ENCODE results near the gene TSPYL6. TPM values are rescaled to one million over a fixed set of nuclear protein-coding genes. Genes with fewer than 3 reads are reported as not detected.

The TSPYL6 gene
- total RNA-seq, 2 donors from 2014 or later = not detected

GRCh38 chr2:54237428-54237827, 18.6 kb downstream of the TSPYL6 start:
- Histone ChIP-seq H3K36me3 (no peaks in the 10 kb centered on the region), H3K9me3 (no peaks in the 10 kb centered on the region), H3K4me3 (no peak overlapping the region), H3K9ac (ENCODE audit: low read depth in 2 of 2, low read length in 2 of 2) (no peak overlapping the region), H3K4me1 (no peaks in the 10 kb centered on the region), H3K27me3 (no peaks in the 10 kb centered on the region), H3K27ac (no peak overlapping the region)
- DNase-seq = no peak
- intact Hi-C loops (cut with DNase I) = no loop called here
- no peak for TF ChIP-seq CTCF (IDR thresholded peaks at IDR 0.05)

GRCh38 chr2:54233832-54234649, 22.0 kb downstream of the TSPYL6 start:
- intact Hi-C loops (cut with DNase I) = no loop called here
- Histone ChIP-seq H3K9ac (ENCODE audit: low read depth in 2 of 2, low read length in 2 of 2) (no peak overlapping the region), H3K36me3 (no peaks in the 10 kb centered on the region), H3K4me3 (no peak overlapping the region), H3K4me1 (no peaks in the 10 kb centered on the region), H3K27me3 (no peaks in the 10 kb centered on the region), H3K27ac (no peak overlapping the region), H3K9me3 (no peaks in the 10 kb centered on the region)
- DNase-seq = no peak
- no peak for TF ChIP-seq CTCF (IDR thresholded peaks at IDR 0.05)

- H3K27ac ChIP-seq = no peak overlapping the region
- intact Hi-C loops (cut with DNase I) = no loop called here
Observed at GRCh38 chr2:54228945-54229344, 27.1 kb downstream of the TSPYL6 start.

DNA sequence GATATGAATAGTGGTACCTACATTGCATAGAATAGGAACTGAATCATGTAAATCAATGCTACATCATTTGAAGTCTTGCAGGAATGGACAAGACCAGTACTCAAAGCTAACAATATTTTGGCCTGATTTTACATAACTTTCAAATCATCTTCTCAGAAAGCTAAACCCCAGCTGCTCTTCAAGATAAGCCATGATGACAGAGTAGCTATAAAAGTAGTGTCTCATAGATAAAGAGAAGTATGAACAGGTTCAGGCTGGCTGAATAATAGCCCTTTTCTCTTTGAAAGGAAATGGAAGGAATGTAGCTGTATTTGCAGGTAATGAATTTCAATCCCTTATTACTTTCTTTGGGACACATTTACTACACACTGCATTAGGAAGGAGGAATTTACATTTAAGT, 28.2 kb downstream of the TSPYL6 start:
- Histone ChIP-seq H3K27ac (no peak overlapping the region), H3K36me3 (no peaks in the 10 kb centered on the region), H3K4me3 (no peak overlapping the region), H3K27me3 (no peaks in the 10 kb centered on the region), H3K9ac (ENCODE audit: low read depth in 2 of 2, low read length in 2 of 2) (no peak overlapping the region), H3K9me3 (no peaks in the 10 kb centered on the region), H3K4me1 (no peaks in the 10 kb centered on the region)
- intact Hi-C loops (cut with DNase I) = no loop called here
- no peak for TF ChIP-seq CTCF (IDR thresholded peaks at IDR 0.05)
- DNase-seq = no peak

More at GRCh38 chr2:54228945-54229344, 27.1 kb downstream of the TSPYL6 start:
- Histone ChIP-seq H3K36me3 (no peaks in the 10 kb centered on the region), H3K4me3 (no peak overlapping the region), H3K9ac (ENCODE audit: low read depth in 2 of 2, low read length in 2 of 2) (no peak overlapping the region), H3K27me3 (no peaks in the 10 kb centered on the region), H3K4me1 (no peaks in the 10 kb centered on the region), H3K9me3 (no peaks in the 10 kb centered on the region)
- DNase-seq = no peak
- TF ChIP-seq CTCF (IDR thresholded peaks at IDR 0.05) = no peak

- intact Hi-C loops (cut with DNase I) = no loop called here
- no peak for DNase-seq
- Histone ChIP-seq H3K9ac (ENCODE audit: low read depth in 2 of 2, low read length in 2 of 2) (no peak overlapping the region), H3K4me1 (no peaks in the 10 kb centered on the region), H3K27me3 (no peaks in the 10 kb centered on the region), H3K36me3 (no peaks in the 10 kb centered on the region), H3K9me3 (no peaks in the 10 kb centered on the region), H3K4me3 (no peak overlapping the region), H3K27ac (no peak overlapping the region)
- TF ChIP-seq CTCF (IDR thresholded peaks at IDR 0.05) = no peak
Observed at GRCh38 chr2:54226260-54226659, 29.8 kb downstream of the TSPYL6 start.

All from colonic mucosa (tissue), 4 donors.